ENCODE results near the gene CDH18. TPM values are rescaled to one million over a fixed set of nuclear protein-coding genes. Genes with fewer than 3 reads are reported as not detected.
A peak's percentile ranks its signal among the peaks of the same experiment; 100 is the strongest.

The CDH18 gene, protein sequence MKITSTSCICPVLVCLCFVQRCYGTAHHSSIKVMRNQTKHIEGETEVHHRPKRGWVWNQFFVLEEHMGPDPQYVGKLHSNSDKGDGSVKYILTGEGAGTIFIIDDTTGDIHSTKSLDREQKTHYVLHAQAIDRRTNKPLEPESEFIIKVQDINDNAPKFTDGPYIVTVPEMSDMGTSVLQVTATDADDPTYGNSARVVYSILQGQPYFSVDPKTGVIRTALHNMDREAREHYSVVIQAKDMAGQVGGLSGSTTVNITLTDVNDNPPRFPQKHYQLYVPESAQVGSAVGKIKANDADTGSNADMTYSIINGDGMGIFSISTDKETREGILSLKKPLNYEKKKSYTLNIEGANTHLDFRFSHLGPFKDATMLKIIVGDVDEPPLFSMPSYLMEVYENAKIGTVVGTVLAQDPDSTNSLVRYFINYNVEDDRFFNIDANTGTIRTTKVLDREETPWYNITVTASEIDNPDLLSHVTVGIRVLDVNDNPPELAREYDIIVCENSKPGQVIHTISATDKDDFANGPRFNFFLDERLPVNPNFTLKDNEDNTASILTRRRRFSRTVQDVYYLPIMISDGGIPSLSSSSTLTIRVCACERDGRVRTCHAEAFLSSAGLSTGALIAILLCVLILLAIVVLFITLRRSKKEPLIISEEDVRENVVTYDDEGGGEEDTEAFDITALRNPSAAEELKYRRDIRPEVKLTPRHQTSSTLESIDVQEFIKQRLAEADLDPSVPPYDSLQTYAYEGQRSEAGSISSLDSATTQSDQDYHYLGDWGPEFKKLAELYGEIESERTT
- 0.32 and 0.86 TPM in 2 replicates for total RNA-seq (2022)
- percentile 14 among the genes with signal in this experiment for Bru-seq, nascent RNA
- BruChase-seq, experiment 1, labeled RNA remaining after a 2-hour chase = percentile 10 among the genes with signal in this experiment
- percentile 5 among the genes with signal in this experiment for BruChase-seq, experiment 2, labeled RNA remaining after a 6-hour chase
- long read RNA-seq = 0 reads

- H3K4me3 Mint-ChIP-seq (ENCODE audit: unreplicated experiment) = peak within 1 kb of the TSS; percentile 41
- H3K27me3 Mint-ChIP-seq (ENCODE audit: insufficient read depth, unreplicated experiment) = peaks cover 4% of the 10 kb centered on the region
- H3K27ac Mint-ChIP-seq (ENCODE audit: unreplicated experiment) = no peak within 1 kb of the TSS
- ChIA-PET CTCF (no interaction called here), POLR2A (no interaction called here)
- H3K9me3 ChIP-seq = no peaks in the 10 kb centered on the region
- intact Hi-C loops (cut with micrococcal nuclease; ENCODE audit: unreplicated experiment) = no loop called here
- BruUV-seq (replicated peaks) = no TSS peak
- no peaks in the 10 kb centered on the region for H3K36me3 Mint-ChIP-seq (ENCODE audit: insufficient read depth, unreplicated experiment)
- H3K4me1 Mint-ChIP-seq (ENCODE audit: low read depth, unreplicated experiment) = peaks cover 5% of the 10 kb centered on the region
- no peaks in the 10 kb centered on the region for H3K9me3 Mint-ChIP-seq (ENCODE audit: unreplicated experiment)
- TF ChIP-seq, protein P1, sequence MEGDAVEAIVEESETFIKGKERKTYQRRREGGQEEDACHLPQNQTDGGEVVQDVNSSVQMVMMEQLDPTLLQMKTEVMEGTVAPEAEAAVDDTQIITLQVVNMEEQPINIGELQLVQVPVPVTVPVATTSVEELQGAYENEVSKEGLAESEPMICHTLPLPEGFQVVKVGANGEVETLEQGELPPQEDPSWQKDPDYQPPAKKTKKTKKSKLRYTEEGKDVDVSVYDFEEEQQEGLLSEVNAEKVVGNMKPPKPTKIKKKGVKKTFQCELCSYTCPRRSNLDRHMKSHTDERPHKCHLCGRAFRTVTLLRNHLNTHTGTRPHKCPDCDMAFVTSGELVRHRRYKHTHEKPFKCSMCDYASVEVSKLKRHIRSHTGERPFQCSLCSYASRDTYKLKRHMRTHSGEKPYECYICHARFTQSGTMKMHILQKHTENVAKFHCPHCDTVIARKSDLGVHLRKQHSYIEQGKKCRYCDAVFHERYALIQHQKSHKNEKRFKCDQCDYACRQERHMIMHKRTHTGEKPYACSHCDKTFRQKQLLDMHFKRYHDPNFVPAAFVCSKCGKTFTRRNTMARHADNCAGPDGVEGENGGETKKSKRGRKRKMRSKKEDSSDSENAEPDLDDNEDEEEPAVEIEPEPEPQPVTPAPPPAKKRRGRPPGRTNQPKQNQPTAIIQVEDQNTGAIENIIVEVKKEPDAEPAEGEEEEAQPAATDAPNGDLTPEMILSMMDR (IDR thresholded peaks at IDR 0.05; ENCODE audit: insufficient read depth in 1 of 2, low read depth in 1 of 2, low read length in 1 of 2, severe bottlenecking in 1 of 2, unreplicated experiment in 1 of 2) = no peak
- H3K4me3 ChIP-seq (ENCODE audit: low read depth, low read length) = no peak within 1 kb of the TSS
- H3K4me1 ChIP-seq = no peaks in the 10 kb centered on the region
- H3K27me3 ChIP-seq (replicated peaks; ENCODE audit: control insufficient read depth, insufficient read depth, low read length) = no peaks in the 10 kb centered on the region
- H3K36me3 ChIP-seq (ENCODE audit: control insufficient read depth, insufficient read depth, low read length) = no peaks in the 10 kb centered on the region
- peak; percentile 5 to 32 for DNase-seq
Observed at GRCh38 chr5:19987612-19988361, at the start of gene CDH18. Gene CDH18, minus strand, starts transcription at chr5:19988200. Its CDS starts 149,214 bp downstream, at chr5:19838986.

GRCh38 chr5:20034717-20035116, 46.7 kb upstream of the CDH18 start:
- no peak for DNase-seq
- no peaks in the 10 kb centered on the region for H3K36me3 ChIP-seq (ENCODE audit: control insufficient read depth, insufficient read depth, low read length)
- no peaks in the 10 kb centered on the region for H3K4me1 ChIP-seq
- CTCF ChIA-PET = no interaction called here
- H3K9me3 ChIP-seq = no peaks in the 10 kb centered on the region
- POLR2A ChIA-PET = no interaction called here
- no peaks in the 10 kb centered on the region for H3K36me3 Mint-ChIP-seq (ENCODE audit: insufficient read depth, unreplicated experiment)
- intact Hi-C loops (cut with micrococcal nuclease; ENCODE audit: unreplicated experiment) = no loop called here
- TF ChIP-seq, protein P1 (IDR thresholded peaks at IDR 0.05; ENCODE audit: insufficient read depth in 1 of 2, low read depth in 1 of 2, low read length in 1 of 2, severe bottlenecking in 1 of 2, unreplicated experiment in 1 of 2) = no peak
- BruUV-seq (replicated peaks) = no TSS peak
- no peak overlapping the region for H3K27ac Mint-ChIP-seq (ENCODE audit: unreplicated experiment)
- H3K4me3 Mint-ChIP-seq (ENCODE audit: unreplicated experiment) = no peak overlapping the region
- no peaks in the 10 kb centered on the region for H3K27me3 ChIP-seq (replicated peaks; ENCODE audit: control insufficient read depth, insufficient read depth, low read length)
- H3K4me1 Mint-ChIP-seq (ENCODE audit: low read depth, unreplicated experiment) = no peaks in the 10 kb centered on the region
- no peaks in the 10 kb centered on the region for H3K27me3 Mint-ChIP-seq (ENCODE audit: insufficient read depth, unreplicated experiment)
- H3K4me3 ChIP-seq (ENCODE audit: low read depth, low read length) = no peak overlapping the region
- H3K9me3 Mint-ChIP-seq (ENCODE audit: unreplicated experiment) = peaks cover 28% of the 10 kb centered on the region

DNA sequence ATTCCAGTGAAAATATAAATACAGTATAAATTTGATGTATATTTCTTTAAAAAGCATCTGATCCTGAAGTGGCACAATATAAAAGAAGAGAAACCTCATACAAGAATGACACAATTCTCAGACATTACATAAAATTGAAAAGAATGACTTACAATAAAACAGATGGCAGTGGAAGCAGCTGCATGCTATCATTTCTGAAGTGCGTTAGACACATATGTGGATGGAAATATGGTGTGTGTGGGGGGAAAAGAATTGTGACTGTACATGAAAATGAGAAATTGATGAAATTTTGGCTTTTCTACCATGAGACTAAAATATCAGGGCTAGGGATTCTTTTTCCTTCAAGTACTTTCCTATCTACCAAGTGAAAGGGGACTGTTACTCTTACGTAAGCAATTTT, 45.9 kb upstream of the CDH18 start:
- no peak overlapping the region for H3K4me3 Mint-ChIP-seq (ENCODE audit: unreplicated experiment)
- Histone ChIP-seq H3K4me3 (ENCODE audit: low read depth, low read length) (no peak overlapping the region), H3K9me3 (no peaks in the 10 kb centered on the region), H3K36me3 (ENCODE audit: control insufficient read depth, insufficient read depth, low read length) (no peaks in the 10 kb centered on the region), H3K4me1 (no peaks in the 10 kb centered on the region), H3K27me3 (replicated peaks; ENCODE audit: control insufficient read depth, insufficient read depth, low read length) (no peaks in the 10 kb centered on the region)
- no peak overlapping the region for H3K27ac Mint-ChIP-seq (ENCODE audit: unreplicated experiment)
- TF ChIP-seq, protein P1 (IDR thresholded peaks at IDR 0.05; ENCODE audit: insufficient read depth in 1 of 2, low read depth in 1 of 2, low read length in 1 of 2, severe bottlenecking in 1 of 2, unreplicated experiment in 1 of 2) = no peak
- H3K9me3 Mint-ChIP-seq (ENCODE audit: unreplicated experiment) = peaks cover 26% of the 10 kb centered on the region
- ChIA-PET CTCF (no interaction called here), POLR2A (no interaction called here)
- BruUV-seq (replicated peaks) = no TSS peak
- no peak for DNase-seq
- no peaks in the 10 kb centered on the region for H3K4me1 Mint-ChIP-seq (ENCODE audit: low read depth, unreplicated experiment)
- H3K36me3 Mint-ChIP-seq (ENCODE audit: insufficient read depth, unreplicated experiment) = no peaks in the 10 kb centered on the region
- H3K27me3 Mint-ChIP-seq (ENCODE audit: insufficient read depth, unreplicated experiment) = no peaks in the 10 kb centered on the region
- intact Hi-C loops (cut with micrococcal nuclease; ENCODE audit: unreplicated experiment) = no loop called here
